ENCODE measurements around the gene PRTG.
"Not testable (repeated sequence)": the region's sequence is repeated elsewhere in the genome, so short reads cannot be mapped to it uniquely, and the experiment has no call there.

Gene PRTG

DNA sequence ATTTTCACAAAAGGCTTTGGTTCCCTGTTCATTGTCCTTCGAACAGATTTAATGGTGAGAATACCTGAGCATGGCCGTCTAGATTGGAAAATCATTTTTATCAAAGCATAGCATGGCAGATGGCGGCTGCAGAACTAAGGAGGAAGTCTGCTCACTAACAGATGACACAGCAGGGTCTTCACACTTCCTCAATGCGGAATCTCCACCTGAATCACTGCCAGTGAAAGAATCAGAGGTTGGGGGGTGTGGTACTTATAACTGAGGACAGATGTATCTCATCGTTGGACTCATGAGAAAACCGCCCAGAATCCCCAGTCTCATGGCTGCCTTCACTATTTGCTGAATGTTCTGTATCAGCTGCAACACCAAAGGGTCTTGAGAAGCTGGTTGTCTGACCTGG lies 123.2 kb downstream of the PRTG start:
- no peak for DNase-seq

DNA sequence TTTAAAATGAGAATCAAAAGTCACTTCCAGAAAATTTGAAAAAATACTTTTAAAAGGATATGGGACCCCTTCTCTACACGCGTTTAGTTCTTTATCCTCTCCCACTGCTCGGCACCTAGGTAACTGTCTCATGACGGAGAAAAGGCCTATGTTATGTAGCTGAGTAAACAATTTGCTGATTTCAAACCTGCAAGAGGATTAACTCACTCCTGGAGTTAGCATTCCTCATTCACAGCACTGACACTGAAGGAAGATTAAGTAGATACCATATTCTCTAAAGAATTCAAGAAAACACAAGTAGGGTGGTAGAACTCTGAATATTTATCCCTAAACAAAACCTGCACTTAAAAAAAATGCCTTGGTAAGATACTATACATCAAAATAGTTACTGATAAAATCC lies 124.6 kb downstream of the PRTG start:
- no peak for DNase-seq

DNA sequence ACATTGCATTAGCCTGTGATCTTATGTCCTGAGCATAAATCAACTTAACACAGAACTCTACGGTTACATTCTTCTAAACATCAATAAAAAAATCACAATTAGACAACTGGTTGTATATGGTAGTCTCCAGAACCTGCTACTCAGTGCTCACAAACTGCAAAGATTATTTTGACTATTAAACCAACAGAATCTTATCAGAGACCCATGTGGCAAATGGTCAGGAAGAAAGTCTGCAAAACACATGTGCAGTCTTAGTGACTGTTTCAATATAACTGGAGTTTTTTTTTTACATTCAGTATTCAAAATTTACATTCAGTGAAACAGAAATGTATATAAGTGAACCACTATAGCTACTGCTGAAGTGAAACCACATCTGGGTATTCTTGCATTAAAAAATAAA lies 127.5 kb downstream of the PRTG start:
- no peak for DNase-seq

DNA sequence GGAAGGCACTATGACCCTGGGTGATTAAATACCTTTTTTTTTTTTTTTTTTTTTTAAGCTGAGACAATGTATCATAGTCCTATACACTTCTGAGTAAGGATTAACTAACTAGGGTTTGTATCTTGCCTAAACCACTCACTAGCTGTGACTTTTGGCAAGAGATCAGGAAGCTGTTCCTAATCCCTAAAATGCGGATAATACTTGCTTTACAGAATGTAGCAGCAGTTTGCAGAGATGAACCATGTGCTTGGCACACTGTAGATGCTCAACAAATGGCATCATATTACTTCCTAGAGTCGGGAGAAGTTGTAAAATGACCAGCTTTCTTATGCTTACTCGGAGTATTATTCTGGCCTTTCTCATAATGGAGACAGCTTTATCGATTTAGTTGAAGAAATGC lies 129.2 kb downstream of the PRTG start:
- DNase-seq: no peak

DNA sequence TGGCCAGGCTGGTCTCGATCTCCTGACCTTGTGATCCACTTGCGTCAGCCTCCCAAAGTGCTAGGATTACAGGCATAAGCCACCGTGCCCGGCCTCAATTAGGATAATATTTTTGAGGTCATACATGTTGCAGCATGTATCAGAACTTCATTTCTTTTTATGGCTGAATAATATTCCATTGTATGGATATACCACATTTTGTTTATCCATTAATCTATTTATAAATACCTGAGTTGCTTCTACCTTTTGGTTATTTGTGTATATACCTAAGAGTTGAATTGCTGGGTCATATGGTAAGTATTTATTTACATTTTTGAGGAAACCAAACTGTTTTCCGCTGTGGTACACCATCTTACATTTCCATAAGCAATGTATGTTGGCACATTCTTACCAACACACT lies 136.7 kb downstream of the PRTG start:
- DNase-seq: no peak

DNA sequence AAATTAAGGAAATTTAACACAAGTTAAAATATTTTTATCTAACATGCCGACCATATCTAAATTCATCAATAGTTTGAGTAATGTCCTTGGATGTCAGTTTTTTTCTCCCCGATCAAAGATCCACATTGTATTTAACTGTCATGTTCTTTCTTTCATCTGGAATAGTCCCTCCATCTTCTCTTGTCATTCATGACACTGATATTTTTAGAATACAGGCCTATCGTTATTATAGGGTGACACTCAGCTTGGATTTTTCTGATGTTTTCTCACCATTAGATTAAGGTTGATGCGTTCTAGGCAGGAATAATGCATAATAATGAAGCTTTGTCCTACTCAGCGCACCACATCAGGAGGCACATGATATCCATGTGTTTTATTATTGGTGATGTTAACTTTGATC lies 141.6 kb downstream of the PRTG start:
- no peak for DNase-seq

DNA sequence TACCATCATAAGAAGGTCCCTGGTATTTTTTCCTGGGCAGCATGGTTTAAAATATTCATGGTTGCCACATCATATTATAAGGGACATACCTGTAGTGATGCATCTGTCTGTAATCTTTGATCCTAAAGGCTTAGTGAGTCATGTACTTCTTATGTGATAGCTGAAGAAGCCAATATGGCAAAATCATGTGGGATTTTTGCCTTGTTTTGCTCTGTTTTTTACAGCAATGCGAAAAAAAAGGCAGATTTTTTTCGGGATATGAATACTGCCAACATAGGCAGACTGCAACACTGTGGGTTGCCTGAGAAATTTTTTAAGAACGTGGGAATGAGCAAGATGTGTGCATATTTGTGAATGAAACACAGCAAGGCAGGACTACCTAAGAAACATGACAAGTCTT lies 143.5 kb downstream of the PRTG start:
- no peak for DNase-seq

DNA sequence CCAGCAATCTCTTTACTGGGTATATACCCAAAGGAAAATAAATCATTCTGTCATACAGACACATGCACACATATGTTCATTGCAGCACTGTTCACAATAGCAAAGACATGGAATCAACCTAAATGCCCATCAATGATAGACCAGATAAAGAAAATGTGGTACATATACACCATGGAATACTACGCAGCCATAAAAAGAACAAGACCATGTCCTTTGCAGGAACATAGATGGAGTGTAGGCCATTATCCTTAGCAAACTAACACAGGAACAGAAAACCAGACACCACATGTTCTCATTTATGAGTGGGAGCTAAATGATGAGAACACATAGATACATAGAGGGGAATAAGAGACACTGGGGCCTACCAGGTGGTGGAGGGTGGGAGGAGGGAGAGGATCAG lies 149.9 kb downstream of the PRTG start:
- DNase-seq: not testable (repeated sequence)

DNA sequence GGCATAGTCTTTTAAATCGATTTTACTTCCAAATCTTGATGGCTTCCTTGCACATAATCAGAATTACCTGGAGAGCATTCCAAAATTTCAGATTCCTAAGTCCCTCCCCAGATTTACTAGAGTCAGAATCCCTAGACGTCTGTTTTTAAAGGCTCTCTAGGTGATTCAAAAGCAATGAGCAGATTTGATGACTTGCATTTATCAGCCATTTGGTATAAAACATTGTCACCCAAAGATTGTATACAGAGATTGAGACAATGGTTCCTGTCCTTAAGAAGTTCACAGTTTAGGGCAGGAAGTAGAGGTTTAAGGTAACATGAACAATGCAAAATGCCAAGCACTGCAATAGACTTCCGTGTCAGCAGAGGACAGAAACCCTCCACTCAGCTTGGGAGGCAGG lies 152.2 kb downstream of the PRTG start:
- no peak for DNase-seq

DNA sequence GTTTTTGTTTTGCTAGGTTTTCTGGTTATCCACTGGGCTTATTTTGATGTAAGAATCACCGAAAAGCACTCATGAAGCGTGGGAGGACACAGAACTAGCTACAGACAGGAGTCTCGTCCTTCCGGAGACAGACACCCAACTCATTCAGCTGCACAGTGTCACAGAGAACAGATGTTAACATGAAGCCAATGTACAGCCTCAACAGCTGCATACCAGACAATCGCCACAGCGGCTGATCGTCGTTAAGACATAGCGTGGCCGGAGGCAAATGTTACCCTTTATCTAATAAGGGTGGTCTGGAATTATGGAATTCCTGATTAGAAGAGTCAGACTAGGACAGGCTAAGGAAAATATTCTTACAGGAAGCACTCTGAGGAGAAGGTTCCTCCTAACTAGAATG lies 153.7 kb downstream of the PRTG start:
- DNase-seq: no peak

DNA sequence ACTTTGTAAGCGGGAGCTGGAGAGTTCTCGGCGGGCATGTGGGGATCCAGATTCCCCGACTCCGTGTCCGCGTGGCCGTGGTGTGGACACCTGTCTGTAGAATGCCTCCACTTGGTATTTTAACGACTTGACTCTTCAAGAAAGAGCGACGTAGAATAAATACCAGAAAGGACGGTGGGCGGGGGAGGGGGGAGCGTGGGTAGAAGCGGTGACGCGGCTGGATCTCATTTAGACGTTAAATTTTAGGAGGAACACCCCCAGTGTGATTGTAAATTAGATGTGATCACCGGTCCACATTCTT lies 154.2 kb downstream of the PRTG start:
- no peak for DNase-seq

DNA sequence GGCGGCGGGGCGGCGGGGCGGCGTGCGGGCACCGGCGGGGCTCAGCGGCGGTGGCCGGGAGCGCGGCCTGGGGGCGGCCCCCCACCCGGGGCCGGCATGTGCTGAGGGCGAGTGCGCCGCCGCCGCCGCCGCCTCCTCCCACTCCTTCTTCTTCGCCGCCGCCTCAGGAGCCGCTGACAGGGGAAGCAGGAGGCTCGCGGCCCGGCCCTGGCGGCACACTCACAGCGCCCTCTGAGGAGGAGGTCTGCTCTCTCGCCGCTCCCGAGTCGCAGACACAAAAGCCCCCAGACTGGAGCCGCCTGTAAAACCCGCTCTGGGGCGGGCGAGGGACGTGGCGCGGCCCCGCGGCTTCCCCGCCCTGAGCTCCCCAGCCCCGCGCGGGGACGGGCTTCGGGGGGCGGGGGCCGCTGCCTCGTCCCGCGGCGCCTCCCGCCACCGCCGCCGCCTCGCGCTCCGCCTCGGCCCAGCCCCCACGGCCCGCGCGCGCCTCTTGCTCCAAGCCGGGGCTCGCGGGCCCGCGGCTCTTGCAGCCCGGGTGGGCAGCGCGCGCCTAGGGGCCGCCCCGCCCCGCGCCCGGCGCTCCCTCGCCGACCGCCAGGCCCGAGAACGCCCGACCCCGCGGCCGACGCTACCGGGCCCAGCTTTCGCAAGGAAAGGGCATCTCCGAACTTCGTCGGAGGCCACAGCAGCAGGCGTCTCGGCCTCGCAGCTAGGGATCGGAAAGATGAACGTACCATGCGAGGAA lies 154.7 kb downstream of the PRTG start, which contains the start of gene PYGO1:
Gene PYGO1, minus strand, starts transcription at position 276 of the 745 bp plus-strand sequence. CDS start 462 bp downstream, outside the sequence.
- no peak for DNase-seq

DNA sequence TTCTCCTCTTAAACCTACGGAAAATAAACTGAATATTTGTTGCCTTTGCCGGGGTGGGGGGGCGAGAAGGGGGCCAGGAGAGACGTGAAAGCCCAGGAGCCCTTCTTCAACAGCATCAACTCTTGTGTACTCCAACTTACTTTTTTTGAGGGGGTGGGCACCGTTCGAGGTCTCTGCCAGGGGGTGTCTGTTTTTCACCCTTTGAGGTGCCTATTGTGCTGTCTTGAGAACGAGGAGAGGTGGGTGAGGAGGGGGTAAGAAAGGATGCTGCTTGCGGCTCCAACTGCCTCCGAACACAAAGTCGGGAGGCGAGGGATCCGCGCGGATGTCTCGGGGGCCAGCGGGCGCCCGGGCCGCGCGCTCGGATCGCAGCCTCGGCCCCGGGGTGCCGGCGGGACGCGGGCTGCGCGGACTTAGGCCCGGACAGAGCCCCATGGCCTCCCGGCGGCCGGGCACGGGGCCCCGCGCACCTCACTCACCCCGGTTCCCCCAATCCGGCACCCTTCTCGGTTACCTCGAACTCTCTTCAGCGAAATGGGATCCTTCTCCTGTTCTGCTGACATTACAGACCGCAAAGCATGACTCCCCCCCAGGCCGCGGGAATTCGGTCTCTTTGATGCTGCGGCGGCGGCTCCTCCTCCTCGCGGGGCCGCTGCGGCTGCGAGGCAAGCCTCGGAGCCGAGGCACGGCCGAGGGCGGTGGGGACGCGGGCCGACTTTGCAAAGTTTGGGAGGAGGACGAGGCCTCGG lies 155.5 kb downstream of the PRTG start:
- DNase-seq: no peak

DNA sequence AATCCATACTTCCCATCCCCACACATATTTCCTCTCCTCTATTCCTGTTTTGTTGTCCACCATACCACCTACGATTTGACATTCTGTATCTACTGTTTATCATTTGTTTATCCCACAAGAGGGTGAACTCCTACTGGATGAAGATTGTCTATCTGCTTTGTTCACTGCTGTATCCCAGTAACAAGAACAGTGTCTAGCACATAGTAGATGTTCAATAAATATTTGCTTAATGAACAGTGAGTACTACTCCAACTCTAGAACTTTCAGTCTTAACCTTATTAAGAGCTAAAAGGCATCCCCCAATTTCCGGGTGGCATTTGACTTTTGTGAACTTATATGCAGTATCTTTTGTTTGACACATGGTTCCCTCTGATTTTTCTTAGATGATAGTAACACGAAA lies 156.1 kb downstream of the PRTG start:
- DNase-seq: no peak

DNA sequence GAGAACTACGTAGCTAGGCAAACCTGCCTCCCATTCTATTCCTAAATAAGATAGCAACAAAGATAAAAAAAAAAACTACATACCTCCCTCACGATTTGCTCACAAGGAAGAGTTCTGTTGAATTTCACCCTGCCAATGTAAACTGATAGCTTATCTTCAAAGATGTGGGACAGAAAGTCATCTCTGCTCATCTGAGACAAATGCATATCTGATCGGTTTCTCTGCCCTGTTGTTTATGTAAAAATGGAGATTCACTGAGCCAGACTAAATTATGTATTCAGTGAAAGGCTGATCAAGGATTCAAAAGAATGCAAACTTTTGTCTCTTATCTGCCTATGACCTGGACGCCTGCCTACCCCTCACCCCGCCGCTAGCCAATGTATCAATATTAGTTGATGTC lies 166.0 kb downstream of the PRTG start:
- no peak for DNase-seq

DNA sequence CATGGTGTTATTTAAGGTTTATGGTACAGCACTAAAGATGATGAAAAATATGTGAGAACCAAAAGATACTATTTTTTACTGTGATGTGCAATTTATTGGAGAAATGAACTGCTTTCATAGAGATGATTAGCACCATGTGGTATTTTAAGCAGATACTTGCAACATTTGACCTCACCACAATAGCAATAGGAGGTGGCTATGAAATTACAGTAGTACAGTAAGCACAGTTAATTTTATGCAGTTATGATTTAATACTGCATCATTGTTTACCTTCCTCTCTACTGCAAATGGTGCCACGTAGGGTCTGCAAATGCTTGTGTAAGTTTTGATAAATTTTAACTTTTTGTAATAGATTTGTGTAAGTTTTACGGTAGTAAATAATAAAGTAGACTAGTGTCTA lies 168.9 kb downstream of the PRTG start:
- DNase-seq: no peak

DNA sequence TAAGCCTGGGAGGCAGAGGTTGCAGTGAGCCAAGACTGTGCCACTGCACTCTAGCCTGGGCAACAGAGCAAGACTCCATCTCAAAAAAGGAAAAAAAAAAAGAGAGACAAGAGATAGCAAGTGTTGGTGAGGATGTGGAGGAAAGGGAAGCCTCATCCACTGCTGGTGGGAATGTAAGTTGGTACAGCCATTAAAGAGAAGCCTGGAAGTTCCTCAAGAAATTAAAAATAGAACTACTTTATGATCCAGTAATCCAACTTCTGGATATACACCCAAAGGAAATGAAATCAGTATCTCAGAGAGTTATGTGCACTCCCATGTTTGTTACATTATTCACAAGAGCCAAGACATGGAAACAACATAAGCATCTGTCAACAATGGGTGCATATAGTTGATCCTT lies 169.7 kb downstream of the PRTG start:
- no peak for DNase-seq

DNA sequence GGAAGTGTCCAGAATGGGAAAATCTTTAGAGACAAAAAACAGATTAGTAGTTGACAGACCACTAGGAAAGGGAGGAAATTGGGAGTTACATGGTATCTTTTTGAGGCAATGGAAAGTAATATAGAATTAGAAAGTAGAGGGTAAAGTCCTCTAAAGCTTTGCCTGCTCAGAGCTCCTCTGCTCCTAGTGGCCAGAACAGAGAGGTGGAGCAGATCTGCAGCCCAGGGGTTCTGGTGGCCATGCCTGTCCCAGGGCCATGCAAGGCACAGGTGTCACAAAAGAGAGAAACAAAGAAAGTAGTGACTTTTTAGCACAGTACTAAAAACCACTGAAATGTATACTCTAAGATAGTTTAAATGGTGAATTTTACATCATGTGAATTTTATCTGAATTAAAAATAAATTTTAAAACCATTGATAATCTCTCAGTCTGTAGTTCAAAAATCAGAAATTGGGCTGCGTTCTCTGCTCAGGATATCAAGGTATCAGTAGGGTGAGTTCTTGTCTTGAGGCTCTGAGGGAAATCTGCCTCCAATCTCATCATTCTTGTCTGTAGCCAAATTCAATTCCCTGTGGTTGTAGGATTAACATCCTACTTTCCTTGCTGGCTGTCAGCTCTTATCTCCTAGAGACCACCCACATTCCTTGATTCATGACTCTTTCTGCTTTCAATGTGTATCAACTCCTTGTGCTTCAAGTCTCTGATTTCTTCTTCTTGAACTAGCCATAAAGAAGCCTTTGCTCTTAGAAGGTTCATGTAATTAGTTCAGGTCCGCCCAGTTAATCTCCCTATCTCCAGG lies 178.4 kb downstream of the PRTG start:
- no peak for DNase-seq

DNA sequence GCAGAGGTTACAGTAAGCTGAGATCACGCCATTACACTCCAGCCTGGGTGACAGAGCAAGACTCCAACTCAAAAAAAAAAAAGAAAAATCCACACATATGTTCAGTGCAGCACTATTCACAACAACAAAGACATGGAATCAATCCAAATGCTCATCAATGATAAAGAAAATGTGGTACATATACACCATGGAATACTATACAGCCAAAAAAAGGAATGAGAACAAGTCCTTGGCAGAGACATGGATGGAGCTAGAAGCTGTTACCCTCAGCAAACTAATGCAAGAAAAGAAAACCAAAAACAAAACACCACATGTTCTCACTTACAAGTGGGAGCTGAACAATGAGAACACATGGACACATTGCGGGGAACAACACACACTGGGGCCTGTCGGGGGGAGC lies 180.4 kb downstream of the PRTG start:
- no peak for DNase-seq
